ENCODE results near the gene CCR7.

DNA sequence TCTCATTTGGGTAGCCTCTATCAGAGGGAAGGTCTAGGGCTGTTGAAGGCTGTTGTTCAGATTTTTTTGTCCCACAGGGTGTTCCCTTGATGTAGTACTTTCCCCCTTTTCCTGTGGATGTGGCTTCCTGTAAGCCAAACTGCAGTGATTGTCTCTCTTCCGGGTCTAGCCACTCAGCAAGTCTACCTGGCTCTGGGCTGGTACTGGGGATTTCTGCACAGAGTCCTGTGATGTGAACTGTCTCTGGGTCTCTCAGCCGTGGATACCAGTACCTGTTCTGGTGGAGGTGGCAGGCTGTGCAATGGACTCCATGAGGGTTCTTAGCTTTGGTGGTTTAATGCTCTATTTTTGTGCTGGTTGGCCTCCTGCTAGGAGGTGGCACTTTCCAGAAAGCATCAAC is 23.3 kb upstream of the CCR7 start:
- TF ChIP-seq, protein P1, sequence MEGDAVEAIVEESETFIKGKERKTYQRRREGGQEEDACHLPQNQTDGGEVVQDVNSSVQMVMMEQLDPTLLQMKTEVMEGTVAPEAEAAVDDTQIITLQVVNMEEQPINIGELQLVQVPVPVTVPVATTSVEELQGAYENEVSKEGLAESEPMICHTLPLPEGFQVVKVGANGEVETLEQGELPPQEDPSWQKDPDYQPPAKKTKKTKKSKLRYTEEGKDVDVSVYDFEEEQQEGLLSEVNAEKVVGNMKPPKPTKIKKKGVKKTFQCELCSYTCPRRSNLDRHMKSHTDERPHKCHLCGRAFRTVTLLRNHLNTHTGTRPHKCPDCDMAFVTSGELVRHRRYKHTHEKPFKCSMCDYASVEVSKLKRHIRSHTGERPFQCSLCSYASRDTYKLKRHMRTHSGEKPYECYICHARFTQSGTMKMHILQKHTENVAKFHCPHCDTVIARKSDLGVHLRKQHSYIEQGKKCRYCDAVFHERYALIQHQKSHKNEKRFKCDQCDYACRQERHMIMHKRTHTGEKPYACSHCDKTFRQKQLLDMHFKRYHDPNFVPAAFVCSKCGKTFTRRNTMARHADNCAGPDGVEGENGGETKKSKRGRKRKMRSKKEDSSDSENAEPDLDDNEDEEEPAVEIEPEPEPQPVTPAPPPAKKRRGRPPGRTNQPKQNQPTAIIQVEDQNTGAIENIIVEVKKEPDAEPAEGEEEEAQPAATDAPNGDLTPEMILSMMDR (IDR thresholded peaks at IDR 0.05): no peak
- TF ChIP-seq, protein P2, sequence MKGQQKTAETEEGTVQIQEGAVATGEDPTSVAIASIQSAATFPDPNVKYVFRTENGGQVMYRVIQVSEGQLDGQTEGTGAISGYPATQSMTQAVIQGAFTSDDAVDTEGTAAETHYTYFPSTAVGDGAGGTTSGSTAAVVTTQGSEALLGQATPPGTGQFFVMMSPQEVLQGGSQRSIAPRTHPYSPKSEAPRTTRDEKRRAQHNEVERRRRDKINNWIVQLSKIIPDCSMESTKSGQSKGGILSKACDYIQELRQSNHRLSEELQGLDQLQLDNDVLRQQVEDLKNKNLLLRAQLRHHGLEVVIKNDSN (IDR thresholded peaks at IDR 0.05; ENCODE audit: borderline replicate concordance, low read depth): no peak
- TF ChIP-seq NFIC (IDR thresholded peaks at IDR 0.05; ENCODE audit: borderline replicate concordance): no peak
- TF ChIP-seq RCOR1 (IDR thresholded peaks at IDR 0.05; ENCODE audit: low read length): no peak
- TF ChIP-seq, protein P3, sequence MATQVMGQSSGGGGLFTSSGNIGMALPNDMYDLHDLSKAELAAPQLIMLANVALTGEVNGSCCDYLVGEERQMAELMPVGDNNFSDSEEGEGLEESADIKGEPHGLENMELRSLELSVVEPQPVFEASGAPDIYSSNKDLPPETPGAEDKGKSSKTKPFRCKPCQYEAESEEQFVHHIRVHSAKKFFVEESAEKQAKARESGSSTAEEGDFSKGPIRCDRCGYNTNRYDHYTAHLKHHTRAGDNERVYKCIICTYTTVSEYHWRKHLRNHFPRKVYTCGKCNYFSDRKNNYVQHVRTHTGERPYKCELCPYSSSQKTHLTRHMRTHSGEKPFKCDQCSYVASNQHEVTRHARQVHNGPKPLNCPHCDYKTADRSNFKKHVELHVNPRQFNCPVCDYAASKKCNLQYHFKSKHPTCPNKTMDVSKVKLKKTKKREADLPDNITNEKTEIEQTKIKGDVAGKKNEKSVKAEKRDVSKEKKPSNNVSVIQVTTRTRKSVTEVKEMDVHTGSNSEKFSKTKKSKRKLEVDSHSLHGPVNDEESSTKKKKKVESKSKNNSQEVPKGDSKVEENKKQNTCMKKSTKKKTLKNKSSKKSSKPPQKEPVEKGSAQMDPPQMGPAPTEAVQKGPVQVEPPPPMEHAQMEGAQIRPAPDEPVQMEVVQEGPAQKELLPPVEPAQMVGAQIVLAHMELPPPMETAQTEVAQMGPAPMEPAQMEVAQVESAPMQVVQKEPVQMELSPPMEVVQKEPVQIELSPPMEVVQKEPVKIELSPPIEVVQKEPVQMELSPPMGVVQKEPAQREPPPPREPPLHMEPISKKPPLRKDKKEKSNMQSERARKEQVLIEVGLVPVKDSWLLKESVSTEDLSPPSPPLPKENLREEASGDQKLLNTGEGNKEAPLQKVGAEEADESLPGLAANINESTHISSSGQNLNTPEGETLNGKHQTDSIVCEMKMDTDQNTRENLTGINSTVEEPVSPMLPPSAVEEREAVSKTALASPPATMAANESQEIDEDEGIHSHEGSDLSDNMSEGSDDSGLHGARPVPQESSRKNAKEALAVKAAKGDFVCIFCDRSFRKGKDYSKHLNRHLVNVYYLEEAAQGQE (IDR thresholded peaks at IDR 0.05; ENCODE audit: low read depth, low read length): no peak
- TF ChIP-seq, protein P4, sequence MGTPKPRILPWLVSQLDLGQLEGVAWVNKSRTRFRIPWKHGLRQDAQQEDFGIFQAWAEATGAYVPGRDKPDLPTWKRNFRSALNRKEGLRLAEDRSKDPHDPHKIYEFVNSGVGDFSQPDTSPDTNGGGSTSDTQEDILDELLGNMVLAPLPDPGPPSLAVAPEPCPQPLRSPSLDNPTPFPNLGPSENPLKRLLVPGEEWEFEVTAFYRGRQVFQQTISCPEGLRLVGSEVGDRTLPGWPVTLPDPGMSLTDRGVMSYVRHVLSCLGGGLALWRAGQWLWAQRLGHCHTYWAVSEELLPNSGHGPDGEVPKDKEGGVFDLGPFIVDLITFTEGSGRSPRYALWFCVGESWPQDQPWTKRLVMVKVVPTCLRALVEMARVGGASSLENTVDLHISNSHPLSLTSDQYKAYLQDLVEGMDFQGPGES (IDR thresholded peaks at IDR 0.05; ENCODE audit: low read depth, low read length): no peak
- TF ChIP-seq GATA2 (CRISPR knock-in tag; IDR thresholded peaks at IDR 0.05): no peak
- no peak for TF ChIP-seq NRF1 (IDR thresholded peaks at IDR 0.05; ENCODE audit: low read depth, low read length)
- TF ChIP-seq EZH2phosphoT487 (IDR thresholded peaks at IDR 0.05; ENCODE audit: borderline replicate concordance, low read depth): no peak
- no peak for TF ChIP-seq FOXM1 (IDR thresholded peaks at IDR 0.05; ENCODE audit: low read depth)
- TF ChIP-seq SMC3 (IDR thresholded peaks at IDR 0.05; ENCODE audit: low read depth, low read length): no peak
- no peak for TF ChIP-seq POLR2AphosphoS5 (IDR thresholded peaks at IDR 0.05; ENCODE audit: low read depth, low read length)

Data from SK-N-SH (cell line).